Keratinocyte (primary cell): ENCODE measurements around the gene ADI1.

Experiments used
- EZH2 ChIP-seq: IDR thresholded peaks from one replicate; pipeline ENCODE4 v1.6.1; 2012; ENCODE audit warnings: inconsistent platforms, mild to moderate bottlenecking, low read length, moderate library complexity
- TF ChIP-seq, protein P1 (sequence below), 3 experiments: IDR thresholded peaks in 1 of 3; conservative IDR thresholded peaks in 1 of 3; optimal IDR thresholded peaks in 1 of 3; 2 replicates in 2 of 3; 3 replicates in 1 of 3; pipeline versions ENCODE3 to v1.5.1; 2011; ENCODE audit warnings: low read length in 3 of 3, mild to moderate bottlenecking in 3 of 3, moderate library complexity in 2 of 3, control low read depth in 1 of 3, inconsistent platforms in 1 of 3; ENCODE audit not compliant: insufficient read depth in 2 of 3; ENCODE audit errors: extremely low read depth in 1 of 3

GRCh38 chr2:3533836-3534235 is 14.5 kb upstream of the ADI1 start:
- TF ChIP-seq, protein P1, sequence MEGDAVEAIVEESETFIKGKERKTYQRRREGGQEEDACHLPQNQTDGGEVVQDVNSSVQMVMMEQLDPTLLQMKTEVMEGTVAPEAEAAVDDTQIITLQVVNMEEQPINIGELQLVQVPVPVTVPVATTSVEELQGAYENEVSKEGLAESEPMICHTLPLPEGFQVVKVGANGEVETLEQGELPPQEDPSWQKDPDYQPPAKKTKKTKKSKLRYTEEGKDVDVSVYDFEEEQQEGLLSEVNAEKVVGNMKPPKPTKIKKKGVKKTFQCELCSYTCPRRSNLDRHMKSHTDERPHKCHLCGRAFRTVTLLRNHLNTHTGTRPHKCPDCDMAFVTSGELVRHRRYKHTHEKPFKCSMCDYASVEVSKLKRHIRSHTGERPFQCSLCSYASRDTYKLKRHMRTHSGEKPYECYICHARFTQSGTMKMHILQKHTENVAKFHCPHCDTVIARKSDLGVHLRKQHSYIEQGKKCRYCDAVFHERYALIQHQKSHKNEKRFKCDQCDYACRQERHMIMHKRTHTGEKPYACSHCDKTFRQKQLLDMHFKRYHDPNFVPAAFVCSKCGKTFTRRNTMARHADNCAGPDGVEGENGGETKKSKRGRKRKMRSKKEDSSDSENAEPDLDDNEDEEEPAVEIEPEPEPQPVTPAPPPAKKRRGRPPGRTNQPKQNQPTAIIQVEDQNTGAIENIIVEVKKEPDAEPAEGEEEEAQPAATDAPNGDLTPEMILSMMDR (optimal IDR thresholded peaks at IDR 0.05 in 1 of 3, IDR thresholded peaks at IDR 0.05 in 1 of 3, conservative IDR thresholded peaks at IDR 0.05 in 1 of 3; ENCODE audit: extremely low read depth in 1 of 3, insufficient read depth in 2 of 3, low read length in 3 of 3) = no peak
- TF ChIP-seq EZH2 = no peak
